ENCODE results near the gene SRL. TPM values are rescaled to one million over a fixed set of nuclear protein-coding genes. Genes with fewer than 3 reads are reported as not detected.
A peak's percentile ranks its signal among the peaks of the same experiment; 100 is the strongest.

Gene SRL
- total and polyA plus RNA-seq, 4 donors: 0.14 to 0.22 (median 0.17) TPM

DNA sequence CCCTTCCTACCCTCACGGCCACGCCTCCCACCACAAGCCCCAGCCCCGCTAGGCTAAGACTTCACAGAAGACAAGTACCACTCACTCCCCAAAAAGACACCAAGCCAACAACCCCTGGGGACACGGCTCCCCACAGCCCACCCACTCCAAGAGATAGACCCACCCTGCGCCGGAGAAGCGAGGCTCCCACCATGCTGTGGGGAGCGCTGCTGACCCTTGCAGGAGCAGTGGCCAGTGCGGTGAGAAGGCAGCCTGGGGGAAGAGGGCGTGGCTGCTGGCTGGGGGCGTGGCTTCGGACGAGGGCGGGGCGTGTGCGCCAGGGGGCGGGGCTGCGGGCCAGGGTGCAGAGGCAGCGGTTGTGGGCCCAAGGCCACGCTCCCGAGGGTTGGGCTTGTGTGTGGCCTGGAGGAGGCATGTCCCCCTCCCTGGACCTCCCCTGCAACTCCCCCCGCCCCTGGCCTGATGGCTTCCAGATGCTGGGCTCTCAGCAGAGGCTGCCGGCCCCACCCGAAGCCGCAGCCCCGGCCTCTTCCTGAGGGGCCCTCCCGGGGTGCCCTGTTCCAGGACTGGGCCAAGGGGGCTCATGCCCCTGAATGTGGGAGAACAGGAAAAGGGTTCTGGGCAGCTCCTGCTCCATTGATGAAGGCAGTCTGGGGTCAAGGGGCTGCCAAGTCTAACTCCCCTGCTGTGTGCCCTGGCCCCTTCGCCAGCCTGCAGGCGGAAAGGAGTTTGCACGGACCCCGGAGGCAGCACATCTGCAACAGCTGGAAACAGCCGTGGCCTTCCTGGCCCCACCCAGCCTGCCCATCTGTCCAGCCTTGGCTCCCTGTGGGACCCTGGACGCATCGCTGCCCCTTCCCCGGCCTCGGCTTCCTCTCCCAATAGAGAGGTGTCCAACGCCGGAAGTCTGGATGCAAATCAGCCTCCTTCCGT is 21.9 kb upstream of the SRL start:
- no peak overlapping the region for H3K9ac ChIP-seq (ENCODE audit: low read depth in 1 of 2, low read length in 2 of 2)
- H3K4me3 ChIP-seq (ENCODE audit: low read depth in 1 of 3, low read length in 3 of 3): no peak overlapping the region
- H3K27ac ChIP-seq (ENCODE audit: low read depth in 1 of 2, low read length in 2 of 2): no peak overlapping the region
- peaks cover 0 to 9% (median 3%) of the 10 kb centered on the region in 4 donors for H3K36me3 ChIP-seq (ENCODE audit: control insufficient read depth in 4 of 4, insufficient read depth in 3 of 4, low read depth in 1 of 4, low read length in 3 of 4)
- no peaks in the 10 kb centered on the region for H3K9me3 ChIP-seq (ENCODE audit: control insufficient read depth in 4 of 4, low read length in 3 of 4)
- TF ChIP-seq JUND (IDR thresholded peaks at IDR 0.05) (no peak), RXRA (IDR thresholded peaks at IDR 0.05) (no peak), FOXA2 (IDR thresholded peaks at IDR 0.05) (no peak)
- peak; percentile 79 for DNase-seq (ENCODE audit: low spot score)
- peaks cover 0 to 11% (median 0%) of the 10 kb centered on the region in 4 donors for H3K4me1 ChIP-seq (ENCODE audit: control insufficient read depth in 4 of 4, insufficient read depth in 4 of 4, low read length in 3 of 4)
- WGBS: 69% methylated on average over 39 of the region's 39 CpGs
- no peaks in the 10 kb centered on the region for H3K27me3 ChIP-seq (ENCODE audit: control insufficient read depth in 4 of 4, insufficient read depth in 4 of 4, low read length in 3 of 4)

DNA sequence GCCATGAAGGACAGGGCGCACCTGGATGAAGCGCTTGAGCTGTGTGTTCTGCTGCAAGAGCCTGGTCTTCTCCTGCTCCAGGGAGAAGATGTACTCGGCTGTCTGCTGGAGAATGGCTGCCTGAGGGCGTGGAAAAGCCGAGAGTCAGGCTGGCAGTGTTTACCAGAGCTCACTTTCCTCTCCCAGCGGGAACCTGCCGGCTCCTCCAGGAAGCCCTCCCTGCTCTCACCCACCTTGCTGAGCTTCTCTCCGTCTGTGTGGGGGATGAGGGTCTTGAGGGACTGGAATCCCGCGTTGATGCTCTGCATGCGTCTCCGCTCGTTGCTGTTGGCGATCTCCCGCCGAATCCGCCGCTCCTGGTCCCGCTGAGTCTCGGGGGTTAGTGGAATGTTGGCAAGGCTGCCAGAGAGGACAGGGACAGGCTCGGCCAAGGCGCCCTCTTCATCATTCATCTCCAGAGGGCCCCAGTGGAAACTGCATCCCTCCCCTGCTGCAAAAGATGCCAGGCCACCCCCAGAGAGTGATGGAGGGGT is 20.5 kb upstream of the SRL start:
- 96% methylated on average over 22 of the region's 22 CpGs for WGBS
- no peak overlapping the region for H3K27ac ChIP-seq (ENCODE audit: low read depth in 1 of 2, low read length in 2 of 2)
- DNase-seq (ENCODE audit: low spot score): no peak
- no peak for TF ChIP-seq FOXA1 (IDR thresholded peaks at IDR 0.05)
- TF ChIP-seq EGR1 (IDR thresholded peaks at IDR 0.05; ENCODE audit: low read depth in 2 of 2): no peak
- TF ChIP-seq, protein P1, sequence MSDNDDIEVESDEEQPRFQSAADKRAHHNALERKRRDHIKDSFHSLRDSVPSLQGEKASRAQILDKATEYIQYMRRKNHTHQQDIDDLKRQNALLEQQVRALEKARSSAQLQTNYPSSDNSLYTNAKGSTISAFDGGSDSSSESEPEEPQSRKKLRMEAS (IDR thresholded peaks at IDR 0.05): no peak
- no peak for TF ChIP-seq FOXA2 (IDR thresholded peaks at IDR 0.05)
- no peak for TF ChIP-seq SP1 (IDR thresholded peaks at IDR 0.05)
- no peak for TF ChIP-seq NR2F2 (IDR thresholded peaks at IDR 0.05)
- no peak for TF ChIP-seq RAD21 (IDR thresholded peaks at IDR 0.05)
- TF ChIP-seq YY1 (IDR thresholded peaks at IDR 0.05): no peak
- no peak for TF ChIP-seq JUND (IDR thresholded peaks at IDR 0.05)
- TF ChIP-seq, protein P2, sequence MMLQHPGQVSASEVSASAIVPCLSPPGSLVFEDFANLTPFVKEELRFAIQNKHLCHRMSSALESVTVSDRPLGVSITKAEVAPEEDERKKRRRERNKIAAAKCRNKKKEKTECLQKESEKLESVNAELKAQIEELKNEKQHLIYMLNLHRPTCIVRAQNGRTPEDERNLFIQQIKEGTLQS (IDR thresholded peaks at IDR 0.05): no peak
- TF ChIP-seq, protein P3, sequence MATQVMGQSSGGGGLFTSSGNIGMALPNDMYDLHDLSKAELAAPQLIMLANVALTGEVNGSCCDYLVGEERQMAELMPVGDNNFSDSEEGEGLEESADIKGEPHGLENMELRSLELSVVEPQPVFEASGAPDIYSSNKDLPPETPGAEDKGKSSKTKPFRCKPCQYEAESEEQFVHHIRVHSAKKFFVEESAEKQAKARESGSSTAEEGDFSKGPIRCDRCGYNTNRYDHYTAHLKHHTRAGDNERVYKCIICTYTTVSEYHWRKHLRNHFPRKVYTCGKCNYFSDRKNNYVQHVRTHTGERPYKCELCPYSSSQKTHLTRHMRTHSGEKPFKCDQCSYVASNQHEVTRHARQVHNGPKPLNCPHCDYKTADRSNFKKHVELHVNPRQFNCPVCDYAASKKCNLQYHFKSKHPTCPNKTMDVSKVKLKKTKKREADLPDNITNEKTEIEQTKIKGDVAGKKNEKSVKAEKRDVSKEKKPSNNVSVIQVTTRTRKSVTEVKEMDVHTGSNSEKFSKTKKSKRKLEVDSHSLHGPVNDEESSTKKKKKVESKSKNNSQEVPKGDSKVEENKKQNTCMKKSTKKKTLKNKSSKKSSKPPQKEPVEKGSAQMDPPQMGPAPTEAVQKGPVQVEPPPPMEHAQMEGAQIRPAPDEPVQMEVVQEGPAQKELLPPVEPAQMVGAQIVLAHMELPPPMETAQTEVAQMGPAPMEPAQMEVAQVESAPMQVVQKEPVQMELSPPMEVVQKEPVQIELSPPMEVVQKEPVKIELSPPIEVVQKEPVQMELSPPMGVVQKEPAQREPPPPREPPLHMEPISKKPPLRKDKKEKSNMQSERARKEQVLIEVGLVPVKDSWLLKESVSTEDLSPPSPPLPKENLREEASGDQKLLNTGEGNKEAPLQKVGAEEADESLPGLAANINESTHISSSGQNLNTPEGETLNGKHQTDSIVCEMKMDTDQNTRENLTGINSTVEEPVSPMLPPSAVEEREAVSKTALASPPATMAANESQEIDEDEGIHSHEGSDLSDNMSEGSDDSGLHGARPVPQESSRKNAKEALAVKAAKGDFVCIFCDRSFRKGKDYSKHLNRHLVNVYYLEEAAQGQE (IDR thresholded peaks at IDR 0.05): no peak
- TF ChIP-seq, protein P4, sequence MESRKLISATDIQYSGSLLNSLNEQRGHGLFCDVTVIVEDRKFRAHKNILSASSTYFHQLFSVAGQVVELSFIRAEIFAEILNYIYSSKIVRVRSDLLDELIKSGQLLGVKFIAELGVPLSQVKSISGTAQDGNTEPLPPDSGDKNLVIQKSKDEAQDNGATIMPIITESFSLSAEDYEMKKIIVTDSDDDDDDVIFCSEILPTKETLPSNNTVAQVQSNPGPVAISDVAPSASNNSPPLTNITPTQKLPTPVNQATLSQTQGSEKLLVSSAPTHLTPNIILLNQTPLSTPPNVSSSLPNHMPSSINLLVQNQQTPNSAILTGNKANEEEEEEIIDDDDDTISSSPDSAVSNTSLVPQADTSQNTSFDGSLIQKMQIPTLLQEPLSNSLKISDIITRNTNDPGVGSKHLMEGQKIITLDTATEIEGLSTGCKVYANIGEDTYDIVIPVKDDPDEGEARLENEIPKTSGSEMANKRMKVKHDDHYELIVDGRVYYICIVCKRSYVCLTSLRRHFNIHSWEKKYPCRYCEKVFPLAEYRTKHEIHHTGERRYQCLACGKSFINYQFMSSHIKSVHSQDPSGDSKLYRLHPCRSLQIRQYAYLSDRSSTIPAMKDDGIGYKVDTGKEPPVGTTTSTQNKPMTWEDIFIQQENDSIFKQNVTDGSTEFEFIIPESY (IDR thresholded peaks at IDR 0.05): no peak
- no peak for TF ChIP-seq RXRA (IDR thresholded peaks at IDR 0.05)
- no peak for TF ChIP-seq HNF4A (conservative IDR thresholded peaks at IDR 0.05)
- TF ChIP-seq TAF1 (conservative IDR thresholded peaks at IDR 0.05): no peak
- TF ChIP-seq, protein P5, sequence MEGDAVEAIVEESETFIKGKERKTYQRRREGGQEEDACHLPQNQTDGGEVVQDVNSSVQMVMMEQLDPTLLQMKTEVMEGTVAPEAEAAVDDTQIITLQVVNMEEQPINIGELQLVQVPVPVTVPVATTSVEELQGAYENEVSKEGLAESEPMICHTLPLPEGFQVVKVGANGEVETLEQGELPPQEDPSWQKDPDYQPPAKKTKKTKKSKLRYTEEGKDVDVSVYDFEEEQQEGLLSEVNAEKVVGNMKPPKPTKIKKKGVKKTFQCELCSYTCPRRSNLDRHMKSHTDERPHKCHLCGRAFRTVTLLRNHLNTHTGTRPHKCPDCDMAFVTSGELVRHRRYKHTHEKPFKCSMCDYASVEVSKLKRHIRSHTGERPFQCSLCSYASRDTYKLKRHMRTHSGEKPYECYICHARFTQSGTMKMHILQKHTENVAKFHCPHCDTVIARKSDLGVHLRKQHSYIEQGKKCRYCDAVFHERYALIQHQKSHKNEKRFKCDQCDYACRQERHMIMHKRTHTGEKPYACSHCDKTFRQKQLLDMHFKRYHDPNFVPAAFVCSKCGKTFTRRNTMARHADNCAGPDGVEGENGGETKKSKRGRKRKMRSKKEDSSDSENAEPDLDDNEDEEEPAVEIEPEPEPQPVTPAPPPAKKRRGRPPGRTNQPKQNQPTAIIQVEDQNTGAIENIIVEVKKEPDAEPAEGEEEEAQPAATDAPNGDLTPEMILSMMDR (IDR thresholded peaks at IDR 0.05; ENCODE audit: low read depth, low read length, missing input control): no peak
- no peak for TF ChIP-seq HNF4G (IDR thresholded peaks at IDR 0.05)
- no peak for TF ChIP-seq GABPA (IDR thresholded peaks at IDR 0.05 in 1 of 2, conservative IDR thresholded peaks at IDR 0.05 in 1 of 2)
- no peaks in the 10 kb centered on the region for H3K27me3 ChIP-seq (ENCODE audit: control insufficient read depth in 4 of 4, insufficient read depth in 4 of 4, low read length in 3 of 4)
- H3K9ac ChIP-seq (ENCODE audit: low read depth in 1 of 2, low read length in 2 of 2): no peak overlapping the region
- H3K4me3 ChIP-seq (ENCODE audit: low read depth in 1 of 3, low read length in 3 of 3): no peak overlapping the region
- peaks cover 0 to 11% (median 0%) of the 10 kb centered on the region in 4 donors for H3K4me1 ChIP-seq (ENCODE audit: control insufficient read depth in 4 of 4, insufficient read depth in 4 of 4, low read length in 3 of 4)
- H3K36me3 ChIP-seq (ENCODE audit: control insufficient read depth in 4 of 4, insufficient read depth in 3 of 4, low read depth in 1 of 4, low read length in 3 of 4): peaks cover 0 to 17% (median 7%) of the 10 kb centered on the region in 4 donors
- no peaks in the 10 kb centered on the region for H3K9me3 ChIP-seq (ENCODE audit: control insufficient read depth in 4 of 4, low read length in 3 of 4)

All from liver (tissue), 9 donors.